NCI-H146 (cell line): ENCODE results near the gene ADAMTSL3.

ENCODE experiments used
- DNase-seq: peaks from one replicate; lab custom pipeline; 2025; lab: John Stamatoyannopoulos, UW

The ADAMTSL3 gene

DNA sequence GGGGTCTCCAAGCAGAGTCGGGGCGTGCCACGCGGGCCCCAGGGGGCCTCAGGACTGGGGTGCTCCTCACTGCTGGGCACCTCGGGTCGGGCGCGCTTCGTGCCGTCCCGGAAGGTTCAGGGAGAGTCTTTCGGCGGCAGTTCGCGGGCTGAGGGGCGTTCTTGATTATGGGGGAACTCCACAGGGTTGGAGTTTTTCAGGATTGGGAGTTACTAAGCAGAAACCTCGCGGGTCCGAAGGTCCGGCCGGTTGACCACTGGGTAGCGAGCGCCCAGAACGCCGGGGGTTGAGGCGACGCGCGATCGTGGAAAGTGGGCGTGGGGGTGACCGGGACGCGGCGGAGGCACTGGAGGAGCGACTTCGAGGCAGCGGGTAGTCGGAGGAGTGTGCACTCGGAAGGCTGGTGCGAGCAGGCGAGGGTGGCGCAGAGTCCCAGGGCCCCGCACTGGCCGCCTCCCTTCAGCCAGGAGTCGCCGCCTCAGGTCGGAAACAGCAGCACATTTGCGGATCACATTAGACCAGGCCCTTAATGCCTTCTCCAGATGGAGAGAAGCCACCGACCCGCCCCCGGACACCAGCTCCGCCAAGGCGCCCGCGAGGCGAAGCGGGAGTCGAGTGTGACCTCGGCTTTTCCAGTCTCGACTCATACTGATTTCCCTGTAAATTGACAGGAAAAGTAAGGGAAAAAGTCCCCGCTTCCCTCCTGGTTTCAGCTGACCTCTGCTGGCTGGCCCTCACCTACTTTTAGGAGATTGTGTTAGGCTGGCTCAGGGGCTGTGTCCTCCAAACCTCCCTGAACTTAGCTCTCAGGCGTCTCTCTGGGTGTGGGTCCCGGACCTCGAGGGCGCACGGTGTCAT lies 685 bp downstream of the ADAMTSL3 start:
- DNase-seq = no peak

DNA sequence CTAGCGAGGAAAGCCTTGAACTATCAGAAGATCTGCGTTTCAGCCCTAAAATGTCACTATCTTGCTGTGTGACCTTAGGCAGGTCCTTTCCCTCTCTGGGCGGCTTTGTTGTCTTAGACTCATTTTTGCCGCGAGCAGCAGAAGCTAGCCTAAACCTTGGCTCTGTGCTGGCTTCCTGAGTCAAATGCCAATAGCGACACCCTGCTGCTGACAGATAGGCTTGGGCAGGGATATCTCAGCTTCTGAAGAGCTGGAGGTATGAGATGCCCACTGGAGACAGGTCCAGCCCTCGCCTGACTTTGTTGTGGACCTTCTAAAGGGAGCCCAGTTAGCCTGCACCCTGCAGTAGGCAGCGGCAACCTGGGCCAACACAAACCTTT lies 1.3 kb downstream of the ADAMTSL3 start:
- no peak for DNase-seq

DNA sequence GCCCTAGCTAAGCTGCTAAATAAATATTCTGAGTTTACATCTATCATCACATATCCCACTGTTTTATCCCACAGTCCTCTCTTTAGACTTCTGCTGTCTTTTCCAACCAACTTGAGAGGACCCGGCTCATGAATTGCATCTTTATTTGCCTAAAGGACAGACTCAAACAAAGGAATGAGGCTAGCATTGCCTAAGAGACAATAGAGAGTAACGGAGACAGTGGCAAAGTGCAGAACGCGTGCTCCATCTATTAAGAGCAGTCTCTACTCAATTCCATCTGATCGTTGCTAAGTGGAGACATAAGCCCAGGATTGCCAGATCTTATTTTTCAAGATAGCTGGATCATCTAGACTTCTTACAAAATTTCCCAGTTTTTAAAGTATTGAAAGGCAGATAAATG lies 2.3 kb downstream of the ADAMTSL3 start:
- no peak for DNase-seq

DNA sequence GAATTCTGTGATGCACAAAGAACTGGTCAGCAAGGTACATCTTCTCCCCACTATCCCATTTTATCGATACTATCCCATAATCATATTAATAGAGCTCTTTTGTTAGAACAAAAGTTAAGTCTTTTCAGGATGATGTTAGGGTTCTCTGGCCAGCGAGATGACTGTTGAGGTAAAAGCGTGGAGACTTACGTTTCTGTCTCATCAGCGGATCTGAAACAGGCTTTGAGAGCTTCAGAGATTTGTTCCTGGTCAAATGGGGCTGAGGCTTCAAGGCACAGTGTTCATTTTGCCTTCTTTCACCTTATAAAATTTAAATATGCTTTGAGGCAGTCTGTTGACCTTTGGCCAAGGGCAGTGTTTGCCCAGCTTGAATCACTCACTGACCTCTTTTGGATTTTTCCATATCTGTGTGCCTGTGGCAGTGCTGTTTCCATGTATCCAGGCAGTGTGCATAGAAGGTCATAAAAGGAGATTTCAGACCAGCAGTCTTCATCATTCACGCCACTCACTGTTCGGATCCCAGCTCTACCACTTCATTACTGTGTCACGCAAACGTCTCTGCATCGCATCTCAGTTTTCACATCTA lies 3.1 kb downstream of the ADAMTSL3 start:
- DNase-seq = no peak

DNA sequence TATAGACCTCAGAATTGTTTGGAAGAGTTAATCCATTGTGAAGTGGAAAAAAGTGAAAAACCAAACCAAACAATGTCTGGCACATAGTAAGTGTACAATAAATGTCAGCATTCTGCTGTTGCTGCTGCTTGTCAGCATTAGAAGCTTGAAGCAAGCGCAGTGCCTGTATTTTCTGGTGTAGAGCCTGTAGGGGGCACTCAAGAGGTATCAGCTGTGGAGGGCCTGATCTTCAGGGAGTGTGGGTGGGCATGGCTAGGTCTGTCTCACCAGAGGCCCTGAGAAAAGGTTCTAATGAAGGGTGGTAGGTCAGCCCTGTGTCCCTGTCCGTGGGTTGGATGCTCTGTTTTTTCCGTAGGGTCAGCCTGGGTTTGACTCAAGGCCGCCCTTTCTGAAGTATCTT lies 3.6 kb downstream of the ADAMTSL3 start:
- DNase-seq = no peak

DNA sequence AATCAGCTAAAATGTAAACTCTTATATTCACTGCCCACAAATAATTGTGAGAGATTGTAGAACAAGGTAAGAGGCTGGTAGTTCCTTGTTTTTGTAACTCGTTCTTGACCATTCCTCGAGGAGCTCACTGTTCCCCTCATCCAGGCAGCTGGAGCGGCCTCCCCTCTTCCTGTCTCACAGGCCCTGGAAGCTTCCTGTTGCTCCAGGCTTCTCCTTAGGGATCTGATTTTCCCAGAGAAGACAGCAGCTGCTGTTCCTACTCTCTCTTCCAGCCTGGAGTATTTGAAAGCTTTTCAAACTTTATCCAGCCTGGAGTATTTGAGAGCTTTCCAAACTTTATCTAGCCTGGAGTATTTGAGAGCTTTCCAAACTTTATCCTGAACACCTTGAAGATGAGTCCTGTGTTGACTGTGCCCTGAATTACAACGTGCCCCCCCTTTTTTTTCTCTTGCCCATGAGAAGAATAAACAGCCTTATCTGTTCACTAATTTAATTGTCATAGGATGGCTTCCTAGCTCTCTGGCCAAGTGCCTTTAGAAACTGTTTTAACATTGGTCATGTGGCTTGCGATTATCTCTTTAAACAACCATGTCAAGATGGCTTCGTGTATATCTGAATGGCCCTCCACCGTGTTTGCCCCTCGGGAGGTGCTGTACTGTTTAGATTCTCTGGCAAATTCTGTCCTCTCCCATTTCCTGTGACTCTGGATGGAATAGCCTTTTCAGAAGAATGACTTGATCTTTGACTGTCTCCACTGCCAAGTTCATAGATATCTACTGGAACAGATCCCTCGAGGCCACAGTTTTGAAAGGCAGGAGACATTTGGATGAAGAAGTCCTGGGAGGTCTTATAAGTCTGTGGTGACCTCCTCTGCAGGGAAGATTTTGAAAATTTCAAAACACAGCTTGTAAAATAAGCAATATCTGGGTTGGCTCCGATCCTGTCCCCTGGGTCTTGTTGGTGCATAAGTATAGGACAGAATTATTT lies 4.8 kb downstream of the ADAMTSL3 start:
- no peak for DNase-seq

DNA sequence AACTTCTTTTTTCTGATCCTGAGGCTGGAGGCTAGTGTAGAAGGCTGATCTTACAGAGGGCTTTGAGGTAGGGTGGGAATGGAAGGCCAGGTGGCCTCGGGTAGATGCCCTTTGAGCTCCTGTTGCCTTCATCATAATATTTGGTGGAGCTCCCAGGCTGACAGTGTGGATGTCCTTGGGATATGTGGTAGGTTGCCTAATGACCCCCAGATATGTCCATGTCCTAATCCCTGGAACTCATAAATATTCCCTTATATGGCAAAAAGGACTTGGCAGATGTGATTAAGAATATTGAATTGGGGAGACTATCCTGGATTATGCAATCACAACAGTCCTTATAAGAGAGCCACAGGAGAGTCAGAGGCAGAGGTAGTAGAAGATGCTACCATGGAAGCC lies 5.5 kb downstream of the ADAMTSL3 start:
- no peak for DNase-seq

DNA sequence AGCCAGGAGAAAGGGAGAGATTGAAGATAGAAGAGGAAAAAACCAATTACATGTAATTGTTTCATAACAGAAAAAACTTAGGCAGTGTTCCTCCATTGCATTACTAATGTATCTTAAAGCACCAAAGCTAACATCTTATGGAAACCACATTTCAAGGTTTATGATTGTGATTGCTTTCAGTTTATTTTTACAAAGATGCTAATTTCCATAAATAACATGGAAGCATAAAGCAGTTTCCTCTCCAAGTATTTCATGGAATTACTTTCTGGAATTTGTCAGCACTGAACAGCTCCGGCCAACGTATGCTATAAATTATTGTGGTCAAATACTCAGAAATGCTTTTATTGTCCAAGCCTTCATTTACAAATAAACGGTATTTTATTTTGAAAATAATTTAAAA lies 11.6 kb downstream of the ADAMTSL3 start:
- DNase-seq = no peak

DNA sequence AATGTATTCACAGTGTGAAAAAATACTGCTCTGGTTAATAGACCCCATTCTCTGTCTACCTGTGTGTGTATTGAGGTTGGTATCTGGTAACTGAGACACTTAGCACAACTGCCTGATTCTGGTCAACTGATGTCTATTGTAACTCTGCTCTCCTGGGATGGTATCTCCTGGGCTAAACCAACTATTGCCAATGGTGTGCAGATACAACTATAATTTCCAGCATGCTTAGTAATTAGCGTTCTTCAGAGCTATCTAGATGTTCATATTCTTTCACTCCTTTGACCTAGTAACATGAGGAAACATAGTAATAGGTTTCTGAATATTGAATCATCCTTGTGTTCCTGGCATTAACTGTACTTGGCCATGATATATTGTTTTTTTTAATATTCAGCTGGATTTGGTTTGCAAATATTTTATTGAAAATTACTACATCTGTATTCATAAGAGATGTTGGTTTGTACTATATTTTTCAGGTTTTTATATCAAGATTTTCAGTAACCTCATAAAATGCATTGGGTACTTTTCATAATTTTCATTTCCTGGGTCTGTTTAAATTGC lies 16.8 kb downstream of the ADAMTSL3 start:
- DNase-seq = no peak

DNA sequence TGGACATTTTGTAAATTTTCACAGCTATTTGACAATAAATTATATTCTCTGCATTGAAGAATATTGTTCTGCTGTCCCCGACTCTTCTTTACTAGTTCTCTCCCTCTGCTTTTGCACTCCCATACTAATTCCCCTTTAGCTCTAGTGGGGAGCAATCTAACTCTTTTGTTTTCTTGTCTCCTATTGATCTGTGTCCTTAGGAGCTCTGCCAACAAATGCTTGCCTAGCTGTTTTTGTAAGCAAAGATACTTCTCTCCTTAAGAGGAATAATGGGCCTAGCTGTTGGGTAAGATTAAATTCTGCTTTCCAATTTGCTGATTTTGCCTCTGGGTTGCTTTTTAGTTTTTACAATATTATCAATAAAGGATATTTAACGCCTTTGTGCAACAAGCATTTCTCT lies 17.7 kb downstream of the ADAMTSL3 start:
- no peak for DNase-seq

DNA sequence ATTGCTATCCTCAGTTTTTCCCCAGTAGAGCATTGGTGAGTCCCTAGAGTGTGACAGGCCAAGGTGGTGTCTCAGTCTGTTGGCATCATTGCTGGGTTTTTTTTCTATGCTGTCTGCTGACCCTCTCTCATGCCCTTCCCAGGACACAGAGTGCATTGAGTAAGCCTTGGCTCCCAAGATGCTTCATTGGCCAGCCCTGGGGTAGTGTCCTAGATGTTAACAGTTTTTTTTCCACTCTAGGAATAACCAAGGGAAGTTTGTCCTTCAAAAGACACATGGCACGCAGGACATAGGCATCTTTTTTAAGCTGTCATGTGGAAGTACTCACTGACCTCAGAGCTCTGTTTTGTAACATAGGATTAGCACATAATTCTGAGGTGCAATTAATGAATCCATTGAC lies 19.5 kb downstream of the ADAMTSL3 start:
- no peak for DNase-seq

DNA sequence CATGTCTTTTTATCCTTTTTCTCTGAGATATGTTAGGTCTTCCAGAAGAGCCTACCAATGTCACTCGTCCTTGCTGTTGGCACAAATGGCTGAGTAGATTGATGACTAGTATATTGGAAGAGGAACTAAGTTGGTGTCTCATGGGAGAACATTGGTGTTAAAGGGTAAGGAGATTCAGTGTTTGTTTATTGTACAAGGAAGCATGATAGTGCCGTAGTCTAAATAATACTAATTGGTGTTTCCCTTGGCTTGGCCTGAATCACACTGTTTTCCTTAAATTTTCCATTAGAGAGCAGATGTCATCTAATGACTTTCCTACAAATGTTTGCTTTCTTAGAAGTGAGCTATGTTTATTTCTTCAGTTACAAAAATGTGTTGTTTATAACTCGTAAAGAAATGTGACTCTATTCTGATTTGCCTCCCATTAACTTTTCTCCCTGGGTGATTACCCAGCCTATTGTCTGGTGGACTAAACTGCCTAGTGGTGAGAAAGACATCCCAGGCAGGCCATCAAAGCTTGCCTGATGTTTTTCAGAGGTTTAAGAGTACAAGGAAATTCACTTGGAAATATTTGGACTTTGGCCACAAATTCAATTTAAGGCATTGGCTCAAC lies 28.7 kb downstream of the ADAMTSL3 start:
- DNase-seq = no peak

DNA sequence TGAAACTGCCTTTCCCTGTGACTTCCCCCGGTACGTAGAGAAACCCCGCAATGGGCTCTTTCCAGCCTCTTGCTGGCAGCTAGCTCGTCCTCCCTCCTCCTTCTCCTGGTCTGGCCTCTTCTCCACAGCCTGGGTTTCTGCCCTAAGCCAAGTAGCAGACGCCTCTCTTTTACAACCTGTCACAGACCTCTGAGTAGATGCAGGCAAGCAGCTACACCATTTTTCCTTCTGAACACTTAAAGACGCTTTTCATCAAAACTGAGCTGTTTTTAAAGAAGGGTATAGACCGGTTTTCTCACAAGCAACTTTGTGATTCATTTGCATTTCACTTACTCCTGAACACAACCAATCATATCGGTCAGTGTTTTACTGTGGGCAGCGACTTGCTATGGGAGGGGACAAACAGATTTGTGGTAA lies 32.0 kb downstream of the ADAMTSL3 start:
- DNase-seq = no peak

DNA sequence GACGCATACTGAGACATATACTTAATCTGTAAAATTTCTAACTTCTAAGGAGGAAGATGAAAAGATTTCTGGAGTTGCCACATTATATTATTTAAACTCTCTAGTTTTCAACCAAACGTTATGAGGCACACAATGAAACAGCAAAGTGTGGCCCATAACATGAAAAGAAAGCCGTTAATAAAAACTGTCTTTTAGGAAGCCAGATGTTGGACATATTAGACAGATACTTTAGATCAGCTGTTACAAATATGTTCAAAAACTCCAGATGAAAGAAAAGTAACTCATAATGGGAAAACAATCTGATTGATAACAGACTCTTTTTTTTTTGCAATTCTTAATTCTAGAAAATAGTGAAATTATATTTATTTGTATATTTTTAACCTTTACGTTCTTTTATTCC lies 34.3 kb downstream of the ADAMTSL3 start:
- DNase-seq = no peak

DNA sequence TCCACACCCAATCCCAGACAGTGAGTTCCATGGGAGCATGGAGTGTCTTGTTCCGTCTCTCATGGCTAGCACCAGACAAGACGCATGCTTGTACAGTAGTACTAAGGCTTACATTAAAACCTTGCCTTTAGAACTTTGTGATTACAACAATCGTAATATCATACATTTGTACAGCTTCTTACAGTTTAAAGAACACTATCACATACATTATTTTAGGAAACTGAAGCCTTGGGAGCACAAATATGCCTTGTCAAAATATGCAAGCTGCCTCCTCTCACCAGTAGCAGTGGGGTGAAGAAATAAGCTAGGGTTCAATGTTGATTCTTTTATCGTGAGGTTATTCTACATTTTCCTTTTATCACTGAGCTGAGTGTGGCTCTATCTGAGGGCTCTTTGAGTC lies 36.8 kb downstream of the ADAMTSL3 start:
- no peak for DNase-seq

DNA sequence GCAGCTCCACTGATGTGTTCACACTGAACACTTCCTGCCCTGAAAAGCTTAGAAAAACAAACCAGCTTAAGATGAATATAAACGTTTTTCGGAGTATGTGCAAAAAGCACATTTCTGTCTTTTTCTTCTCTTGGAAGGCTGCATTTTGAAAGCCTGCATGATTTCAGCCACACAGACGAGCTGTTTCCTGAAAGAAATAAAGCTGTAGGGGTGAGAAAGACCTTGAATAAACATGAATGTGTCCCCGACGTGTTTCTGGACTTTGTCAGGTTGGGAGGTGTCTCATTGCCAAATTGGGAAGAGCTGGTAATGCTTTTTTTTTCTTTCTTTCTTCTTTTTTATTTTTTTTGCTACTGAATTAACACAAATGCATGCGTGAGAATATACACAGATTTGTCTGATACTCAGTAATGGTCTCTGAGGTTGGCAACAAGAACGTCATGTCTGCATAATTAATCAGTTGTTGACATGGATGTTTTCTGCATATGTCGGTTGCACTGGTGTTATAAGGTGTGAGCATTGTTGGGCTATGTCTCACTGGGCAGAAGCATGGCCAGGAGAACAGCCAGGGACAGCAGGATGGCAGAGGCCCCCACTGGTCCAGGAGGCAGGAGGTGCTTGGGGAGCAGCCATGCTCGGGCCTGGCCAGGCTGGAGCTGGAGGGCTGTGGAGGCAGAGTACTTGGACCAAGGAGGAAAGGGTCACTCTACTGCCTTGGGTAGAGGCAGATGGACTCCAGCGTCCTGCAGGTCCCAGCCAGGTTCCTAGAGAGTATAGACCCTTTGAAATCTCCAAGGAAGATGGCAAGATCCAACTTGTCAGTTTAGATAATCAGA lies 39.0 kb downstream of the ADAMTSL3 start:
- DNase-seq = no peak

DNA sequence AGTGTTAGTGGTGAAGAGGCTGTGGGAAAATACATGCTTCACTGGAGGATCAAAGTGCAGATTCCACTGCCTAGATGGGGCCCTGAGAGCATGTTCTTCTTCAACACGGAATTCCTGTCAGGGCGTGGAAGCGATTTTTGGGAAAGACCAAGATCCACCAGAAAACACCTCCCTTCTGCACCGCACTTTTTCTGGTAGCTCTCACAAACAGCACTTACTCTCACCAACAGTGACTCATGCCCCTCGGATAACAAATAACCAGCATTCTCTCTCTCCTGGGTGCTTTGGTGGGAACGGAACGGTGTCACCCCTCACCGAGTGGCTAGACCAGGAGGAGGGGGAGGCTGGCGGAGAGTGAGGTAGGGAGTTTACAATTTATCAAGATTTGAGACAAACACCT lies 40.1 kb downstream of the ADAMTSL3 start:
- no peak for DNase-seq

DNA sequence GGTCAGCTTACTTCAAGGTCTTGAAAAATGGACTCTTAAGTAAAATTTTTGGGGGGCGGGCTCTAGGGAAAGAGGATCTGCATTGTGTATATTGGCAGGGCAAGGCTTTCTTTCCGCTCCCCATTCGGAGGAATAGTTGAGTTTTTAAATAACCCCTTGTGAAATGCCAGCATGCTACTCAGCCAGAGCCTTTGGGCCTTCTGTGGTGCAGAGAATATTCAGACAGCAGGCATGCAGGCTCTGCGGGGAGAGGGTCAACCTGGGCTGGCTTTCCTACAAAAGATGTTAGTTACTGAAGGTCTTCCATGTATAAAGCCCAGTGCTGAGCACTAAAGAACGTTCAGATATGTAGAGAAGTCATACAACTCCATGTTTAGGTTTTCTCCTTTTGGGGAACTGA lies 40.6 kb downstream of the ADAMTSL3 start:
- no peak for DNase-seq

DNA sequence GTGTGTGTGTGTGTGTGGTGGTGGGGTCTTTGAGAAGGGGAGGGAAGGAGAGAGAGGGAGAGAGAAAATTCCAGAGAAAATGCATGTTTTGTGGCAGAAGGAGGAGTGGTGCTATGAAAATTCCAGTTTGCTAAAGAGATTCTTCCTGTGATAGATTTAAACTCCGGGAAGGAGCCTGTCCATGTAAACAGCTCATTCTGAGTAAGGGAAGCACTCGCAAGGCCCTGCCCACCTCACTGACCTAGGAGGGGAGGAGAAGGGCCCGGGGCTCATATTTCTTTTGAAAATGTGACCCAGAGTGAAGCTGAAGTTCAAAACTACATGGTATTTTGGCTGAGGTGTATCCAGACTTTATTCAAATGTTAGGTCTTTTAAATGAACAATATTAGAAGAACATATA lies 41.3 kb downstream of the ADAMTSL3 start:
- DNase-seq = no peak

DNA sequence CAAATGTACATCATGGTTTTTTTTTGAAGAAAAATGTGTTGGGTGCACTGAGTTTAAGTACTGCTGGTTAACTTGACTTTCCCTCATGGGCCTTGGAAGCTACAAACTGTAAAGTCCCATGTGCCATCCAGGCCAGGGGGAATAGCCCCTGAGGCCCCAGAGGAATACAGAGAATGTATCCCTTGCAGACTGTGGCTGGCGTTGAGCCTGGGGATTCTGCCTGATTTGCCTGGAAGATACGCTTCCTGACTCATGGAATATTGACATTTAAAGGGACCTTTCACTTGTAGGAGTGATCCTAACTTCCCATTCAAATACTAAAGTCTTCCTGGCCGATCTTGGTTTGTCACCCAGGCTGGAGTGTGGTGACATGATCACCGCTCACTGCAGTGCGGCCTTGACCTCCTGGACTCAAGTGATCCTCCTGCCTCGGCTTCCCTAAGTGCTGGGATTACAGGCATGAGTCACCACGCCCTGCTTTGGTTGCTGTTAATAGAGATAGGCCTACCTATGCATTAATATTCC lies 42.0 kb downstream of the ADAMTSL3 start:
- DNase-seq = no peak

DNA sequence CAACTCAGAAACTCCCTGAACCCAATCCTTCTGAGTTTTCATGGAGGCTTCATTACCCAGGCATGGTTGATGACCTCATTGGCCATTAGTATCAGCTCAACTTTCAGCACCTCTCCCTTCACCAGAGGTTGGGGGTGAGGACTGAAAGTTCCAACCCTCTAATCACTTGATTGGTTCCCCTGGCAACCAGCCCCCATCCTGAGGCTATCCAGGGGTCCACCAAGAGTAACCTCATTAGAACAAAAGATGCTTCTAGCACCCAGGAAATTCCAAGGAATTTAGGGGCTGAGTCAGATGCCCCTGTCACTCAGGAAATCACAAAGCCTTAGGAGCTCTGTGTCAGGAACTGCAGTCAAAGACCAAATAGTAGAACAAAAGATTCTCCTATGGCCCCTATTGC lies 43.8 kb downstream of the ADAMTSL3 start:
- no peak for DNase-seq
